Testis (tissue), 2 donors: ENCODE data around the gene RNF151.

ENCODE experiments used
- CTCF ChIP-seq, 3 experiments: fragments of 450-650 bp in 2 of 3; fragments of 200-600 bp in 1 of 3; sonication (generic) in 1 of 3; IDR thresholded peaks; one replicate each; pipeline ENCODE4 v1.5.1; 2016 to 2019; ENCODE audit warnings: antibody characterized with exemption in 3 of 3, mild to moderate bottlenecking in 2 of 3, moderate library complexity in 1 of 3
- POLR2A ChIP-seq: fragments of 450-650 bp; IDR thresholded peaks from one replicate; pipeline ENCODE4 v1.6.1; 2017; ENCODE audit warnings: antibody characterized with exemption, mild to moderate bottlenecking, moderate library complexity

- no peak for TF ChIP-seq POLR2A
- TF ChIP-seq CTCF (IDR thresholded peaks at IDR 0.05): no peak
Measured at GRCh38 chr16:1945559-1946391, 20.9 kb upstream of the RNF151 start.
